Testis (tissue), 3 donors: ENCODE data around the gene PAK3. TPM values are rescaled to one million over a fixed set of nuclear protein-coding genes. Genes with fewer than 3 reads are reported as not detected.

Experiments
- DNase-seq: peaks from one replicate; pipeline ENCODE4 v3.0.0-alpha.2; 2019
- H3K27ac ChIP-seq, 2 donors: fragments of 200-600 bp; sonication (generic); one replicate each; pipeline ENCODE4 v1.5.1; 2019
- H3K27me3 ChIP-seq: fragments of 200-600 bp; sonication (generic); one replicate; pipeline ENCODE4 v1.5.1; 2019
- H3K36me3 ChIP-seq: fragments of 200-600 bp; sonication (generic); one replicate; pipeline ENCODE4 v1.5.1; 2017; ENCODE audit warnings: low read depth; ENCODE audit errors: missing control alignments
- H3K4me1 ChIP-seq: fragments of 200-600 bp; sonication (generic); one replicate; pipeline ENCODE4 v1.5.1; 2019
- H3K4me3 ChIP-seq, 2 donors: fragments of 200-600 bp; sonication (generic); one replicate each; pipeline ENCODE4 v1.5.1; 2017 to 2019
- H3K9me3 ChIP-seq: fragments of 200-600 bp; sonication (generic); one replicate; pipeline ENCODE4 v1.5.1; 2017
- CTCF ChIP-seq, 3 experiments: fragments of 450-650 bp in 2 of 3; fragments of 200-600 bp in 1 of 3; sonication (generic) in 1 of 3; IDR thresholded peaks; one replicate each; pipeline ENCODE4 v1.5.1; 2016 to 2019; ENCODE audit warnings: antibody characterized with exemption in 3 of 3, mild to moderate bottlenecking in 2 of 3, moderate library complexity in 1 of 3
- POLR2A ChIP-seq: fragments of 450-650 bp; IDR thresholded peaks from one replicate; pipeline ENCODE4 v1.6.1; 2017; ENCODE audit warnings: antibody characterized with exemption, mild to moderate bottlenecking, moderate library complexity
- WGBS, 2 donors: methylation state at CpG; one replicate each; pipeline ENCODE4 v1.1.5; 2018; 5-methylcytosine and 5-hydroxymethylcytosine counted together
- intact Hi-C: fragments of 100-400 bp; cut with DNase I; formaldehyde crosslinking; loops from one replicate; pipeline ENCODE4 v1.15.1; 2023; ENCODE audit warnings: low total_unique reads
- polyA plus RNA-seq: library from polyadenylated mRNA; stranded (reverse); fragments of 350-450 nt; fragmentation: Illumina TruSeq; extraction: RNeasy Lipid Tissue Mini Kit (QIAGEN cat#74804); gene quantifications from one replicate; pipeline ENCODE4 v1.2.3, GENCODE V29; 2014; ENCODE audit warnings: low read depth, low replicate concordance; ENCODE audit not compliant: insufficient read depth
- total RNA-seq, 2 donors: library from RNA; depleted of rRNA; stranded (reverse); fragments of >200 nt; gene quantifications; one replicate each; pipeline ENCODE4 v1.2.3, GENCODE V29; 2016

PAK3 gene
- total and polyA plus RNA-seq, 3 donors from 2014 or later, result 4.6 to 14.1 (median 10.7) TPM

DNA sequence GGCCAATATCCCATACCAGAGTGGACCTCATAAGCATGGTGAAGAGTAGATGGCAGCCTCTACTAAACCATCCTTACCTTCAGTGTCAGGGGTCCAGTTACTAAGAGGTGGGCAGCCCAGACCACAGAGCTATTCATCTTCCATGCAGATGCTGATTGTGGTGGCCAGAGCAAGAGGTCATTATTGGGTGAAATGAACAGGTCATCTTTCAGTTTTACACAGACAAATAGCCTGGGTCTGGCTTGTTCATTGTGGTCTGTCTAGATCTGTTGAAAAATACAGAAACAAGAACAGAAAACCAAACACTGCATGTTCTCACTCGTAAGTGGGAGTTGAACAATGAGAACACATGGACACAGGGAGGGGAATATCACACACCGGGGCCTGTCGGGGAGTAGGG, 71.3 kb downstream of the PAK3 start:
- DNase-seq, result no peak
- Histone ChIP-seq H3K4me3 (no peak overlapping the region), H3K36me3 (no peaks in the 10 kb centered on the region), H3K9me3 (no peaks in the 10 kb centered on the region), H3K4me1 (no peaks in the 10 kb centered on the region), H3K27me3 (no peaks in the 10 kb centered on the region), H3K27ac (no peak overlapping the region)
- WGBS, 2 donors, result 44 to 72% methylated on average over 2 to 3 of the region's 3 CpGs
- TF ChIP-seq CTCF (IDR thresholded peaks at IDR 0.05) (no peak), POLR2A (no peak)
- intact Hi-C loops, result no loop called here

DNA sequence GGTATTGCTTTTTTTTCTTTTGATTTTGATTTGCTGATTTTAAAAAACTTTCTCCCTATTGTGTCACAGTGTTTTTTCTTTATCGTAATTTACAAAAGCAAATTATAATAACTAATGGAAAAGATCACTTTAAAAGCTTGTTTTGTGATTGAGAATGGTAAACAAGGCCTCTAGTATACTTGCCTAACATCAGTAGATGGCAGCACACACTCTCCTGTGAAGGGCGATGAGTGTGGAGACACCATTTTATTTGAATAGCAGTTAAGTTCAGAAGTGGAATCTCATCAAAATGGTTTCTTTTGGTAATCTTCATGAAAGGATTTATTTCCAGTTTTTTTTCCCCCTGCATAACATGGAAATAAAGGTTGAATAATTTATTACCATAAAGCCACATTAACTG, 72.3 kb downstream of the PAK3 start:
- intact Hi-C loops, result no loop called here
- Histone ChIP-seq H3K27ac (no peak overlapping the region), H3K9me3 (no peaks in the 10 kb centered on the region), H3K27me3 (no peaks in the 10 kb centered on the region), H3K4me3 (no peak overlapping the region), H3K36me3 (no peaks in the 10 kb centered on the region), H3K4me1 (no peaks in the 10 kb centered on the region)
- DNase-seq, result peak; percentile 18
- TF ChIP-seq POLR2A (no peak), CTCF (IDR thresholded peaks at IDR 0.05) (no peak)
- 74 to 87% methylated on average over 2 of the region's 2 CpGs for WGBS, 2 donors

- no peak overlapping the region for H3K27ac ChIP-seq
- no peak overlapping the region for H3K4me3 ChIP-seq
- intact Hi-C loops, result no loop called here
- no peaks in the 10 kb centered on the region for H3K9me3 ChIP-seq
- WGBS, 2 donors, result 49 to 89% methylated on average over 2 of the region's 2 CpGs
- no peaks in the 10 kb centered on the region for H3K36me3 ChIP-seq
- no peaks in the 10 kb centered on the region for H3K4me1 ChIP-seq
- no peak for DNase-seq
- TF ChIP-seq CTCF (IDR thresholded peaks at IDR 0.05), result no peak
- TF ChIP-seq POLR2A, result no peak
- H3K27me3 ChIP-seq, result no peaks in the 10 kb centered on the region
Measured at GRCh38 chrX:111169141-111169540, 73.2 kb downstream of the PAK3 start.

GRCh38 chrX:111170017-111170416, 74.0 kb downstream of the PAK3 start:
- Histone ChIP-seq H3K27ac (no peak overlapping the region), H3K9me3 (no peaks in the 10 kb centered on the region), H3K4me3 (no peak overlapping the region), H3K27me3 (no peaks in the 10 kb centered on the region), H3K4me1 (no peaks in the 10 kb centered on the region), H3K36me3 (no peaks in the 10 kb centered on the region)
- no peak for DNase-seq
- TF ChIP-seq POLR2A (no peak), CTCF (IDR thresholded peaks at IDR 0.05) (no peak)
- WGBS, 2 donors, result 54 to 87% methylated on average over 1 of the region's 1 CpG
- intact Hi-C loops, result no loop called here

- WGBS, 2 donors, result 19 to 54% methylated on average over 2 of the region's 2 CpGs
- TF ChIP-seq POLR2A (no peak), CTCF (IDR thresholded peaks at IDR 0.05) (no peak)
- no peak for DNase-seq
- H3K27me3 ChIP-seq, result no peaks in the 10 kb centered on the region
- intact Hi-C loops, result no loop called here
- no peaks in the 10 kb centered on the region for H3K9me3 ChIP-seq
- no peaks in the 10 kb centered on the region for H3K4me1 ChIP-seq
- H3K36me3 ChIP-seq, result no peaks in the 10 kb centered on the region
- no peak overlapping the region for H3K4me3 ChIP-seq
- no peak overlapping the region for H3K27ac ChIP-seq
Measured at GRCh38 chrX:111180750-111181240, 84.8 kb downstream of the PAK3 start.
